HCT116 (cell line): ENCODE data around the gene DGKG. TPM values are rescaled to one million over a fixed set of nuclear protein-coding genes. Genes with fewer than 3 reads are reported as not detected.

Experiments used
- ATAC-seq: fragments of 200-7000 bp; cut with Tn5 transposase; 2 replicates; pipeline ENCODE4 v1.9.1; 2020; ENCODE audit warnings: mild to moderate bottlenecking, moderate library complexity
- BruUV-seq: library from RNA; stranded (reverse); fragments of 400-500 nt; replicated peaks from 2 replicates; lab custom pipeline; 2021; lab: Mats Ljungman, UMichigan
- CTCF ChIA-PET: fragments of 300-600 bp; sonication (Branson Sonifier 250); formaldehyde crosslinking; loops from one replicate; lab custom pipeline; 2021; ENCODE audit warnings: antibody characterized with exemption; lab: Charles Lee
- POLR2A ChIA-PET: fragments of 300-600, 350-600 bp; sonication (Branson Sonifier 250); formaldehyde crosslinking; loops from one replicate; lab custom pipeline; 2021; ENCODE audit warnings: antibody characterized with exemption; lab: Charles Lee
- RAD21 ChIA-PET, 2 experiments: fragments of 300-600 bp; sonication (Branson Sonifier 250); formaldehyde crosslinking; loops; one replicate each; lab custom pipeline; 2023; ENCODE audit warnings: low total read pairs in 2 of 2; ENCODE audit not compliant: uncharacterized antibody in 2 of 2, unreplicated experiment in 2 of 2, low non-redundant PET in 1 of 2; lab: Charles Lee
- DNase-seq: peaks from one replicate; pipeline ENCODE4 v3.0.0-alpha.2; 2010; ENCODE audit warnings: low read depth, low spot score
- H2AFZ ChIP-seq: fragments of 200-600 bp; shearing (Covaris generic), sonication (generic); 2 replicates; pipeline ENCODE4 v1.6.1; 2017; ENCODE audit warnings: low read depth, mixed run types, mixed read lengths, antibody characterized with exemption, low read length; ENCODE audit not compliant: poor library complexity, severe bottlenecking
- H3K27ac ChIP-seq: 2 replicates; pipeline ENCODE4 v1.5.1; 2012; ENCODE audit warnings: low read depth, low read length
- H3K27me3 ChIP-seq: fragments of 200-600 bp; sonication (generic); 2 replicates; pipeline ENCODE4 v1.6.1; 2016; ENCODE audit warnings: mixed run types, low read length, mixed read lengths; ENCODE audit not compliant: insufficient read depth
- H3K36me3 ChIP-seq, 2 experiments: fragments of 200-500 bp in 1 of 2; fragments of 200-600 bp in 1 of 2; sonication (Bioruptor generic) in 1 of 2; sonication (generic) in 1 of 2; 2 replicates each; pipeline versions ENCODE4 v1.5.1 to v1.6.1; 2014 to 2016; ENCODE audit warnings: low read length in 2 of 2, inconsistent platforms in 1 of 2, mixed read lengths in 1 of 2, mixed run types in 1 of 2; ENCODE audit not compliant: insufficient read depth in 2 of 2, control insufficient read depth in 1 of 2
- H3K4me1 ChIP-seq, 2 experiments: fragments of 200-600 bp in 1 of 2; sonication (generic) in 1 of 2; 2 replicates each; pipeline versions ENCODE4 v1.5.1 to v1.6.1; 2012 to 2017; ENCODE audit warnings: low read length in 2 of 2, inconsistent platforms in 1 of 2, mild to moderate bottlenecking in 1 of 2, mixed read lengths in 1 of 2, mixed run types in 1 of 2, moderate library complexity in 1 of 2; ENCODE audit not compliant: insufficient read depth in 2 of 2, control insufficient read depth in 1 of 2
- H3K4me2 ChIP-seq: fragments of 200-600 bp; sonication (generic); 2 replicates; pipeline ENCODE4 v1.6.1; 2017; ENCODE audit warnings: mixed run types, low read length, mixed read lengths
- H3K4me3 ChIP-seq, 2 experiments: fragments of 200-600 bp in 1 of 2; sonication (generic) in 1 of 2; replicated peaks in 1 of 2; 2 replicates each; pipeline ENCODE4 v1.5.1; 2011 to 2016; ENCODE audit warnings: low read length in 2 of 2, control low read depth in 1 of 2, low read depth in 1 of 2, mild to moderate bottlenecking in 1 of 2, mixed read lengths in 1 of 2, mixed run types in 1 of 2
- H3K79me2 ChIP-seq: fragments of 200-600 bp; sonication (generic); 2 replicates; pipeline ENCODE4 v1.6.1; 2017; ENCODE audit warnings: mild to moderate bottlenecking, mixed run types, low read length, moderate library complexity, mixed read lengths; ENCODE audit not compliant: insufficient read depth
- H3K9ac ChIP-seq: fragments of 200-600 bp; sonication (generic); 2 replicates; pipeline ENCODE4 v1.6.1; 2016; ENCODE audit warnings: low read length, mixed read lengths
- H3K9me2 ChIP-seq: fragments of 200-600 bp; sonication (generic), shearing (Covaris generic); 2 replicates; pipeline ENCODE4 v1.6.1; 2017; ENCODE audit warnings: mixed run types, mild to moderate bottlenecking, moderate library complexity; ENCODE audit not compliant: insufficient read depth
- H3K9me3 ChIP-seq, 2 experiments: fragments of 200-500 bp in 1 of 2; fragments of 200-600 bp in 1 of 2; sonication (Bioruptor generic) in 1 of 2; sonication (generic) in 1 of 2; 2 replicates each; pipeline ENCODE4 v1.6.1; 2014 to 2017; ENCODE audit warnings: low read length in 2 of 2, mixed read lengths in 2 of 2, inconsistent platforms in 1 of 2, low read depth in 1 of 2, mild to moderate bottlenecking in 1 of 2, mixed run types in 1 of 2, moderate library complexity in 1 of 2; ENCODE audit not compliant: control insufficient read depth in 1 of 2, insufficient read depth in 1 of 2
- H4K20me1 ChIP-seq: fragments of 200-600 bp; sonication (generic), shearing (Covaris generic); 2 replicates; pipeline ENCODE4 v1.6.1; 2017; ENCODE audit warnings: mixed run types, mild to moderate bottlenecking, moderate library complexity; ENCODE audit not compliant: insufficient read depth
- ATF3 ChIP-seq: IDR thresholded peaks from 2 replicates; pipeline ENCODE4 v1.6.1; 2012
- CEBPB ChIP-seq: IDR thresholded peaks from 2 replicates; pipeline ENCODE4 v1.6.1; 2012; ENCODE audit warnings: low read depth
- POLR2A ChIP-seq: IDR thresholded peaks from 2 replicates; pipeline ENCODE4 v1.7.0; 2011; ENCODE audit warnings: borderline replicate concordance; ENCODE audit not compliant: insufficient read depth, insufficient read length; ENCODE audit errors: extremely low read depth
- POLR2AphosphoS5 ChIP-seq: IDR thresholded peaks from 2 replicates; pipeline ENCODE4 v1.6.1; 2011; ENCODE audit warnings: mild to moderate bottlenecking, low read depth, low read length, moderate library complexity
- TCF7L2 ChIP-seq: IDR thresholded peaks from 2 replicates; pipeline ENCODE4 v1.7.0; 2011; ENCODE audit warnings: borderline replicate concordance, inconsistent platforms; ENCODE audit not compliant: insufficient read depth, insufficient read length; ENCODE audit errors: extremely low read depth
- YY1 ChIP-seq: IDR thresholded peaks from 2 replicates; pipeline ENCODE4 v1.6.1; 2011; ENCODE audit warnings: low read length, low read depth, moderate library complexity, mild to moderate bottlenecking; ENCODE audit not compliant: insufficient replicate concordance; ENCODE audit errors: extremely low read depth
- ZBTB33 ChIP-seq: IDR thresholded peaks from 2 replicates; pipeline ENCODE4 v1.6.1; 2011; ENCODE audit warnings: mild to moderate bottlenecking, low read length, moderate library complexity; ENCODE audit not compliant: insufficient replicate concordance; ENCODE audit errors: extremely low read depth
- ZFX ChIP-seq: fragments of 450-650 bp; IDR thresholded peaks from 2 replicates; pipeline ENCODE4 v1.6.1; 2017
- intact Hi-C: fragments of 100-400 bp; cut with micrococcal nuclease; formaldehyde crosslinking; loops from 2 replicates; pipeline ENCODE4 v1.10.0; 2022
- total RNA-seq: library from RNA; stranded (reverse); gene quantifications from one replicate; pipeline ENCODE4 v1.2.1, GENCODE V29; 2021; ENCODE audit not compliant: unreplicated experiment

Gene DGKG
- total RNA-seq, 1 experiment from 2014 or later, result 4.8 TPM

- Histone ChIP-seq H3K9me2 (no peaks in the 10 kb centered on the region), H3K36me3 (no peaks in the 10 kb centered on the region; a peak in 1 of 4 replicates), H2AFZ (no peak overlapping the region), H3K9ac (peak overlapping the region; percentile 82)
- peak; percentile 19 for ATAC-seq
- no peak for TF ChIP-seq ZBTB33
- peak; percentile 22 for TF ChIP-seq TCF7L2
- no peak for TF ChIP-seq POLR2A
- no peak for TF ChIP-seq ATF3
- peak; percentile 62 for TF ChIP-seq YY1
- no peak for TF ChIP-seq CEBPB
- TF ChIP-seq POLR2AphosphoS5, result peak; percentile 70
- no peak for TF ChIP-seq ZFX
- TF ChIP-seq, all 23 proteins: peak for 3
- Histone ChIP-seq H3K9me3 (no peaks in the 10 kb centered on the region), H3K27me3 (no peaks in the 10 kb centered on the region), H3K4me2 (peak overlapping the region; percentile 89), H3K4me1 (peaks cover 47 to 49% of the 10 kb centered on the region in 2 experiments), H3K4me3 (peak overlapping the region; percentile 91 to 93), H3K79me2 (peaks cover 38% of the 10 kb centered on the region), H3K27ac (peak overlapping the region; percentile 66), H4K20me1 (no peaks in the 10 kb centered on the region)
- ChIA-PET CTCF (no interaction called here), POLR2A (interaction anchor here (1.2 kb wide), 1 partner anchor 9 kb away, joined by 3 read pairs; no protein-coding TSS in a partner anchor), RAD21 (no interaction called here)
- intact Hi-C loops, result loop anchor here (2.0 kb wide), 2 partner anchors 135 to 463 kb away; partner anchors contain the start of gene DNAJB11
- DNase-seq, result peak; percentile 34
- no TSS peak for BruUV-seq
Observed at GRCh38 chr3:186107215-186108105, 254.6 kb downstream of the DGKG start.
